MCF 10A (cell line): ENCODE results near the gene BIRC3. TPM values are rescaled to one million over a fixed set of nuclear protein-coding genes. Genes with fewer than 3 reads are reported as not detected.

Source experiments
- BruUV-seq: library from RNA; stranded (reverse); fragments of 400-500 nt; replicated peaks from 2 replicates; lab custom pipeline; 2021; lab: Mats Ljungman, UMichigan
- CTCF ChIA-PET: fragments of 300-600 bp; sonication (Branson Sonifier 250); formaldehyde crosslinking; extraction: SDS; loops from one replicate; lab custom pipeline; 2021; ENCODE audit warnings: antibody characterized with exemption, inconsistent platforms; lab: Yijun Ruan, JAX
- POLR2A ChIA-PET: fragments of 300-600, 350-650 bp; sonication (Branson Sonifier 250); formaldehyde crosslinking; extraction: SDS; loops from one replicate; lab custom pipeline; 2020; ENCODE audit warnings: antibody characterized with exemption, inconsistent platforms; lab: Yijun Ruan, JAX
- DNase-seq: peaks from one replicate; pipeline ENCODE4 v3.0.0-alpha.2; 2018; ENCODE audit not compliant: unreplicated experiment
- H3K27ac Mint-ChIP-seq: one replicate; pipeline ENCODE4 v1.8.0; 2022; ENCODE audit warnings: mild to moderate bottlenecking, low read depth, mixed read lengths; ENCODE audit not compliant: unreplicated experiment
- H3K27me3 Mint-ChIP-seq: one replicate; pipeline ENCODE4 v1.8.0; 2022; ENCODE audit warnings: mixed read lengths; ENCODE audit not compliant: insufficient read depth, unreplicated experiment
- H3K36me3 Mint-ChIP-seq: one replicate; pipeline ENCODE4 v1.8.0; 2022; ENCODE audit warnings: mild to moderate bottlenecking, moderate library complexity, mixed read lengths; ENCODE audit not compliant: insufficient read depth, unreplicated experiment
- H3K4me1 Mint-ChIP-seq: one replicate; pipeline ENCODE4 v1.8.0; 2022; ENCODE audit warnings: mixed read lengths; ENCODE audit not compliant: insufficient read depth, unreplicated experiment
- H3K4me3 Mint-ChIP-seq: one replicate; pipeline ENCODE4 v1.8.0; 2022; ENCODE audit warnings: mild to moderate bottlenecking, moderate library complexity, mixed read lengths; ENCODE audit not compliant: unreplicated experiment
- H3K9me3 Mint-ChIP-seq: one replicate; pipeline ENCODE4 v1.8.0; 2022; ENCODE audit warnings: mixed read lengths; ENCODE audit not compliant: unreplicated experiment
- CTCF ChIP-seq: fragments of 200-600 bp; IDR thresholded peaks from one replicate; pipeline ENCODE4 v1.8.0; 2022; ENCODE audit warnings: antibody characterized with exemption, mild to moderate bottlenecking; ENCODE audit not compliant: unreplicated experiment
- intact Hi-C: fragments of 100-400 bp; cut with micrococcal nuclease; formaldehyde crosslinking; loops from 2 replicates; pipeline ENCODE4 v1.14.1; 2022
- total RNA-seq: library from RNA; stranded (reverse); gene quantifications from 2 replicates; pipeline ENCODE4 v1.2.3, GENCODE V29; 2022

The BIRC3 gene
- total RNA-seq, 1 experiment from 2014 or later: 124 TPM

- intact Hi-C loops: no loop called here
- no peaks in the 10 kb centered on the region for H3K27me3 Mint-ChIP-seq
- no peak for DNase-seq
Observed at GRCh38 chr11:102276362-102276761, 40.9 kb upstream of the BIRC3 start.

GRCh38 chr11:102276783-102277182 lies 40.5 kb upstream of the BIRC3 start:
- CTCF ChIA-PET: interaction anchor here (0.7 to 1.4 kb wide), 3 partner anchors 44 to 416 kb away, joined by 3 to 6 read pairs (median 3); no protein-coding TSS in a partner anchor
- Mint-ChIP-seq H3K36me3 (no peaks in the 10 kb centered on the region), H3K4me1 (peaks cover 18% of the 10 kb centered on the region)

More at GRCh38 chr11:102276362-102276761, 40.9 kb upstream of the BIRC3 start:
- H3K36me3 Mint-ChIP-seq: no peaks in the 10 kb centered on the region
- BruUV-seq: no TSS peak
- ChIA-PET CTCF (interaction anchor here (0.7 kb wide), 1 partner anchor 66 kb away, joined by 3 read pairs; no protein-coding TSS in a partner anchor), POLR2A (interaction anchor here (0.7 kb wide), 1 partner anchor 65 kb away, joined by 3 read pairs; no protein-coding TSS in a partner anchor)
- H3K4me3 Mint-ChIP-seq: no peak overlapping the region
- H3K27ac Mint-ChIP-seq: peak overlapping the region; percentile 4
- H3K4me1 Mint-ChIP-seq: peaks cover 18% of the 10 kb centered on the region
- TF ChIP-seq CTCF: no peak
- no peaks in the 10 kb centered on the region for H3K9me3 Mint-ChIP-seq

GRCh38 chr11:102279641-102280170 lies 37.6 kb upstream of the BIRC3 start:
- BruUV-seq: no TSS peak
- ChIA-PET CTCF (interaction anchor here (0.6 to 2.4 kb wide), 9 partner anchors 9 to 419 kb away, joined by 3 to 21 read pairs (median 4); no protein-coding TSS in a partner anchor), POLR2A (interaction anchor here (0.6 to 2.2 kb wide), 5 partner anchors 11 to 165 kb away, joined by 3 to 16 read pairs (median 3); no protein-coding TSS in a partner anchor)
- Mint-ChIP-seq H3K9me3 (no peaks in the 10 kb centered on the region), H3K4me1 (peaks cover 13% of the 10 kb centered on the region), H3K27ac (peak overlapping the region; percentile 9), H3K36me3 (no peaks in the 10 kb centered on the region), H3K27me3 (no peaks in the 10 kb centered on the region), H3K4me3 (peak overlapping the region; percentile 58)
- TF ChIP-seq CTCF: no peak
- intact Hi-C loops: no loop called here
- DNase-seq: peak; percentile 43

More at GRCh38 chr11:102276783-102277182, 40.5 kb upstream of the BIRC3 start:
- H3K27ac Mint-ChIP-seq: peak overlapping the region; percentile 4
- no peaks in the 10 kb centered on the region for H3K9me3 Mint-ChIP-seq
- intact Hi-C loops: no loop called here
- DNase-seq: no peak
- no peak for TF ChIP-seq CTCF
- BruUV-seq: no TSS peak
- POLR2A ChIA-PET: no interaction called here
- no peaks in the 10 kb centered on the region for H3K27me3 Mint-ChIP-seq
- H3K4me3 Mint-ChIP-seq: no peak overlapping the region

GRCh38 chr11:102280245-102280833 lies 36.9 kb upstream of the BIRC3 start:
- BruUV-seq: no TSS peak
- ChIA-PET POLR2A (interaction anchor here (1.2 to 2.2 kb wide), 4 partner anchors 10 to 67 kb away, joined by 3 to 16 read pairs (median 4); no protein-coding TSS in a partner anchor), CTCF (interaction anchor here (0.7 to 2.4 kb wide), 6 partner anchors 8 to 420 kb away, joined by 3 to 21 read pairs (median 7); no protein-coding TSS in a partner anchor)
- Mint-ChIP-seq H3K27me3 (no peaks in the 10 kb centered on the region), H3K4me3 (no peak overlapping the region), H3K36me3 (no peaks in the 10 kb centered on the region), H3K9me3 (no peaks in the 10 kb centered on the region), H3K4me1 (peaks cover 13% of the 10 kb centered on the region), H3K27ac (no peak overlapping the region)
- intact Hi-C loops: no loop called here
- TF ChIP-seq CTCF: no peak
- DNase-seq: no peak
